GM12874 (cell line): ENCODE measurements around the gene PAIP1.

Experiments used
- CTCF ChIP-seq: IDR thresholded peaks from 2 replicates; pipeline ENCODE4 v1.5.1; 2011; ENCODE audit warnings: low read depth, mild to moderate bottlenecking, control low read depth, low read length, moderate library complexity; ENCODE audit not compliant: insufficient read depth

Gene PAIP1

GRCh38 chr5:43565043-43565442, 8.2 kb upstream of the PAIP1 start:
- no peak for TF ChIP-seq CTCF

- TF ChIP-seq CTCF, result no peak
Measured at GRCh38 chr5:43564289-43564850, 7.5 kb upstream of the PAIP1 start.

- no peak for TF ChIP-seq CTCF
Measured at GRCh38 chr5:43563321-43563720, 6.4 kb upstream of the PAIP1 start.

- TF ChIP-seq CTCF, result no peak
Measured at GRCh38 chr5:43561356-43561755, 4.5 kb upstream of the PAIP1 start.

- no peak for TF ChIP-seq CTCF
Measured at GRCh38 chr5:43560128-43560527, 3.3 kb upstream of the PAIP1 start.

- TF ChIP-seq CTCF, result no peak
Measured at GRCh38 chr5:43555895-43556606, 826 bp downstream of the PAIP1 start.

GRCh38 chr5:43554497-43554896, 2.4 kb downstream of the PAIP1 start:
- no peak for TF ChIP-seq CTCF
